HG02798 (cell line): ENCODE results near the gene MRGPRE.

Source experiments
- ATAC-seq: cut with Tn5 transposase; IDR thresholded peaks from one replicate; pipeline ENCODE4 v1.9.1; 2021; ENCODE audit warnings: mild to moderate bottlenecking; ENCODE audit not compliant: unreplicated experiment, poor library complexity

Gene MRGPRE

GRCh38 chr11:3227568-3228444 lies 4.4 kb downstream of the MRGPRE start:
- no peak for ATAC-seq

GRCh38 chr11:3226846-3227567 lies 5.2 kb downstream of the MRGPRE start:
- ATAC-seq = no peak

GRCh38 chr11:3225826-3226750 lies 6.1 kb downstream of the MRGPRE start:
- ATAC-seq = no peak

- no peak for ATAC-seq
These were observed 7.0 kb downstream of the MRGPRE start for GRCh38 chr11:3225159-3225758.

GRCh38 chr11:3224401-3225057 lies 7.7 kb downstream of the MRGPRE start:
- no peak for ATAC-seq

GRCh38 chr11:3223932-3224381 lies 8.3 kb downstream of the MRGPRE start:
- no peak for ATAC-seq

GRCh38 chr11:3222941-3223915 lies 9.0 kb downstream of the MRGPRE start:
- no peak for ATAC-seq

- ATAC-seq = no peak
These were observed 10.0 kb downstream of the MRGPRE start for GRCh38 chr11:3222003-3222855.

- ATAC-seq = no peak
These were observed 10.7 kb downstream of the MRGPRE start for GRCh38 chr11:3221408-3222002.

- ATAC-seq = no peak
These were observed 11.5 kb downstream of the MRGPRE start for GRCh38 chr11:3220521-3221407.

GRCh38 chr11:3220101-3220500 lies 12.1 kb downstream of the MRGPRE start:
- ATAC-seq = no peak

- no peak for ATAC-seq
These were observed 12.8 kb downstream of the MRGPRE start for GRCh38 chr11:3219281-3219892.

- no peak for ATAC-seq
These were observed 13.5 kb downstream of the MRGPRE start, which contains the start of gene MRGPRG for GRCh38 chr11:3218483-3219280. MRGPRG (minus strand) TSS chr11:3218813; CDS start chr11:3218813, 0 bp downstream.

- no peak for ATAC-seq
These were observed 14.3 kb downstream of the MRGPRE start for GRCh38 chr11:3217818-3218482.
